Coronary artery (tissue), 2 donors: ENCODE measurements around the gene MED25.

Experiments used
- DNase-seq: peaks from one replicate; pipeline ENCODE4 v3.0.0-alpha.2; 2017; ENCODE audit warnings: low spot score
- H3K27ac ChIP-seq, 2 donors: fragments of 200-600 bp; sonication (generic); one replicate each; pipeline ENCODE4 v1.5.1; 2016 to 2019
- H3K4me3 ChIP-seq: fragments of 200-600 bp; sonication (generic); 2 replicates; pipeline ENCODE4 v1.5.1; 2016; ENCODE audit warnings: mild to moderate bottlenecking, moderate library complexity
- TF ChIP-seq, protein P1 (sequence below): fragments of 200-600 bp; sonication (generic); IDR thresholded peaks from one replicate; pipeline ENCODE4 v1.5.1; 2019; ENCODE audit warnings: antibody characterized with exemption

Gene MED25

DNA sequence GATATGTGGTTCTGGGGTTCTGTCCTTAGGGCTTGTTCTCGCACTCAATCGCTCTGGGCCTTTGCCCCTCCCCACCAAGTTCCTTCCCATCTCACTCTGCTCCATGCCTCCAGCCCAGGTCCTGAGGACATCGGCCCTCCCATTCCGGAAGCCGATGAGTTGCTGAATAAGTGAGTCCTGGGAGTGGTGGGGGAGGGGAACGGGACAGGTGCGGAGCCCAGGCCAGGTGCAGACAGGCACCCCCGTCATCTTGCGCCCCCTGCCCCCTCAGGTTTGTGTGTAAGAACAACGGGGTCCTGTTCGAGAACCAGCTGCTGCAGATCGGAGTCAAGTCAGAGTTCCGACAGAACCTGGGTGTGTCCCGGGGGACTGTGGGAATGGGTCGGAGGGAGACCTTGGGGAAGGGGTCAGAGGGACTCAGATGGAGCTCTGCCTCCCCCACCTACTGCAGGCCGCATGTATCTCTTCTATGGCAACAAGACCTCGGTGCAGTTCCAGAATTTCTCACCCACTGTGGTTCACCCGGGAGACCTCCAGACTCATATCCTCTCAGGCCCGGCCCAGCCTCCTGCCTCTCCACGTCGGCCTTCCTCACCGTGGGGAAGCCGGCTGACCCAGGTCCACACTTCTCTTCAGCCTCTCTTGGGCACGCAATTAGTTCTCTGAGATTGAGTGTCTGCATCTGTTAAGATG, 15.1 kb upstream of the MED25 start:
- TF ChIP-seq, protein P1, sequence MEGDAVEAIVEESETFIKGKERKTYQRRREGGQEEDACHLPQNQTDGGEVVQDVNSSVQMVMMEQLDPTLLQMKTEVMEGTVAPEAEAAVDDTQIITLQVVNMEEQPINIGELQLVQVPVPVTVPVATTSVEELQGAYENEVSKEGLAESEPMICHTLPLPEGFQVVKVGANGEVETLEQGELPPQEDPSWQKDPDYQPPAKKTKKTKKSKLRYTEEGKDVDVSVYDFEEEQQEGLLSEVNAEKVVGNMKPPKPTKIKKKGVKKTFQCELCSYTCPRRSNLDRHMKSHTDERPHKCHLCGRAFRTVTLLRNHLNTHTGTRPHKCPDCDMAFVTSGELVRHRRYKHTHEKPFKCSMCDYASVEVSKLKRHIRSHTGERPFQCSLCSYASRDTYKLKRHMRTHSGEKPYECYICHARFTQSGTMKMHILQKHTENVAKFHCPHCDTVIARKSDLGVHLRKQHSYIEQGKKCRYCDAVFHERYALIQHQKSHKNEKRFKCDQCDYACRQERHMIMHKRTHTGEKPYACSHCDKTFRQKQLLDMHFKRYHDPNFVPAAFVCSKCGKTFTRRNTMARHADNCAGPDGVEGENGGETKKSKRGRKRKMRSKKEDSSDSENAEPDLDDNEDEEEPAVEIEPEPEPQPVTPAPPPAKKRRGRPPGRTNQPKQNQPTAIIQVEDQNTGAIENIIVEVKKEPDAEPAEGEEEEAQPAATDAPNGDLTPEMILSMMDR = no peak
- peak overlapping the region in 1 of 2 donors; percentile 71 for H3K27ac ChIP-seq
- H3K4me3 ChIP-seq = no peak overlapping the region
- DNase-seq = no peak

GRCh38 chr19:49803529-49803856, 14.6 kb upstream of the MED25 start:
- Histone ChIP-seq H3K4me3 (no peak overlapping the region), H3K27ac (no peak overlapping the region)
- DNase-seq = no peak
- TF ChIP-seq, protein P1 = no peak

DNA sequence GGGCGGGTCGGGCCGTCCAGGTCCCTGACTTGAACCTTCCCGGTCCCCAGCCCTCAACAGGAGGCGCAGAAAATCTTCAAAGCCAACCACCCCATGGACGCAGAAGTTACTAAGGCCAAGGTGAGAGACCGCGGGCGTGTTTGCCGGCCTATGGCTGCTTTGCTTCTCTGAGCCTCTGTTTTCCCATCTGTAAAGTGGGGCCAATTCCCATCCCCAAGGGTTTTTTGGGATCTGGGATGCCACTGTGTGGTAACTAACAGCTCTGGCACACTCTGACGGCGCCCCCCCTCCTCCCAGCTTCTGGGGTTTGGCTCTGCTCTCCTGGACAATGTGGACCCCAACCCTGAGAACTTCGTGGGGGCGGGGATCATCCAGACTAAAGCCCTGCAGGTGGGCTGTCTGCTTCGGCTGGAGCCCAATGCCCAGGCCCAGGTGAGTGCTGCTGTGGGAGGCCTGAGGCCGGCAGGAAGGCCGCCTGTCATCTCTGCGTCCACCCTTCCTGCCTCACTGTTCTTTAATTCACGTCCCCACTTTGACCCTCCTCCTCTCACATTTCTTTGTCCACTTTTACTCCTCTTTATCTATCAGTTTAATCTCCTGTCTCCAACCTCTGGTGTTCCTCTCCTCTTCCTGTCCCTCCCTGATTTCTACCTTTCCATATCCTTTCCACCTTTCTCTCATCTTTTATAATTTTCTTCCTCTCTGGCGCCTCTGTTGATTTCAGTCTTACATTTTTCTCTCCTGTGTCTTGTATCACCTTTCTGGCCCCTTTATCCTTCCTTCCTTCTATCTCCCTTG, 12.1 kb upstream of the MED25 start:
- no peak for DNase-seq
- Histone ChIP-seq H3K27ac (no peak overlapping the region), H3K4me3 (no peak overlapping the region)
- TF ChIP-seq, protein P1 = no peak

- TF ChIP-seq, protein P1 = no peak
- H3K27ac ChIP-seq = no peak overlapping the region
Measured at GRCh38 chr19:49806620-49806959, 11.5 kb upstream of the MED25 start.

GRCh38 chr19:49807058-49807903, 10.8 kb upstream of the MED25 start:
- TF ChIP-seq, protein P1 = no peak
- no peak for DNase-seq
- H3K27ac ChIP-seq = no peak overlapping the region
- no peak overlapping the region for H3K4me3 ChIP-seq

More at GRCh38 chr19:49806620-49806959, 11.5 kb upstream of the MED25 start:
- H3K4me3 ChIP-seq = no peak overlapping the region
- no peak for DNase-seq

- Histone ChIP-seq H3K27ac (peak overlapping the region; percentile 86 to 98), H3K4me3 (peak overlapping the region; percentile 94)
- TF ChIP-seq, protein P1 = no peak
- DNase-seq = no peak
Measured at GRCh38 chr19:49807904-49808675, 10.0 kb upstream of the MED25 start.
